HG03045 (cell line): Measurements from ENCODE around the gene CYS1.
"Not testable (repeated sequence)": the region's sequence is repeated elsewhere in the genome, so short reads cannot be mapped to it uniquely, and the experiment has no call there.

ENCODE experiments used
- ATAC-seq: cut with Tn5 transposase; IDR thresholded peaks from one replicate; pipeline ENCODE4 v1.9.1; 2021; ENCODE audit warnings: mild to moderate bottlenecking, moderate library complexity; ENCODE audit not compliant: unreplicated experiment

CYS1 gene

DNA sequence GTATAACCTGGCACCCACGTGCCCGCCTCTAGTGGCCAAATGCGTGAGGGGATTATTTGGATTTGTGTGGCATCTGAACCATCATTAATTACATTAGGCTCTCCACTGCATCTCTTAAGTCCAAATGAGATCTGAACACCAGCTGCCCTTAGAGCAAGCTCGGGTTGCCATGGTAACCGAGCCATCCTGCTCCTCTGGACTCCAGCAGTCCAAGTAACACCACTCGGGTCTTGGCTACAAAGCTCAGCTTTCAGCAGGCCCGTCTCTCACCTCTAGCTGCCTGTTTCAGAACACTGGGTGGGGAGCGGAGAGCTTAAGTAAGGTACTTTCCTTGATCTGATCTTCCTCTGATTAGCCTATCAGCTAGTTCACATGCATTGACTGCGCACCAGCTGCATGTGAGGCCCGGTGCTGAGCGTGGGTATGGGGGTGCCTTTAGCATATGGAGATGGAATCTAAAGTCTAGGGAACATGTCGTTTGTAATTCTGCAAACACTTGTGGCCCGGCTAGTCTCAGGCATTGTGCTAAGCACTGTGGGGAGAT, 14.1 kb upstream of the CYS1 start:
- ATAC-seq = no peak

DNA sequence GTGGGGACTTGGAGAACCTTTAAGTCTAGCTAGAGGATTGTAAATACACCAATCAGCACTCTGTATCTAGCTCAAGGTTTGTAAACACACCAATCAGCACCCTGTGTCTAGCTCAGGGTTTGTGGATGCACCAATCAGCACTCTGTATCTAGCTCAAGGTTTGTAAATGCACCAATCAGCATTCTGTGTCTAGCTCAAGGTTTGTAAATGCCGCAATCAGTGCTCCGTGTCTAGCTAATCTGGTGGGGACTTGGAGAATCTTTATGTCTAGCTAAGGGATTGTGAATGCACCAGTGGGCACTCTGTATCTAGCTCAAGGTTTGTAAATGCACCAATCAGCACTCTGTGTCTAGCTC, 11.7 kb upstream of the CYS1 start:
- not testable (repeated sequence) for ATAC-seq

DNA sequence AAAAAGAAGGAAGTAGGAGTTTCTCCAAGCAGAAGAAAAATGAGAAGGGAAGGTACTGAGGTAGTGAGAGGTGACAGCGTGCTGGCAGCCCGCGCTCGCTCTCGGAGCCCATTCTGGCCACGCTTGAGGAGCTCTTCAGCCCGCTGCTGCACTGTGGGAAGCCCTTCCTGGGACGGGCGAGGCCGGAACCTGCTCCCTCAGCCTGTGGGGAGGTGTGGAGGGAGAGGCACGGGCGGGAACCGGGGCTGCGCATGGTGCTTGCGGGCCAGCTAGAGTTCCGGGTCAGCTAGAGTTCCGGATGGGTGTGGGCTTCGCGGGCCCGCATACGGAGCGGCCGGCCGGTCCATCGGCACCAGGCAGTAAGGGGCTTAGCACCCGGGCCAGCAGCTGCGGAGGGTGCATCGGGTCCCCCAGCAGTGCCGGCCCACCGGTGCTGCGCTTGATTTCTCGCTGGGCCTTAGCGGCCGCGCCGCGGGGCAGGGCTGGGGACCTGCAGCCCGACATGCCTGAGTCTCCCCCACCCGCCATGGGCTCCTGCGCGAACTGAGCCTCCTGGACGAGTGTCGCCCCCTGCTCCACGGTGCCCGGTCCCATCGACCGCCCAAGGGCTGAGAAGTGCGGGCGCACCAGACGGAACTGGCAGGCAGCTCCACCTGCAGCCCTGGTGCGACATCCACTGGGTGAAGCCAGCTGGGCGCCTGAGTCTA, 11.1 kb upstream of the CYS1 start:
- no peak for ATAC-seq

DNA sequence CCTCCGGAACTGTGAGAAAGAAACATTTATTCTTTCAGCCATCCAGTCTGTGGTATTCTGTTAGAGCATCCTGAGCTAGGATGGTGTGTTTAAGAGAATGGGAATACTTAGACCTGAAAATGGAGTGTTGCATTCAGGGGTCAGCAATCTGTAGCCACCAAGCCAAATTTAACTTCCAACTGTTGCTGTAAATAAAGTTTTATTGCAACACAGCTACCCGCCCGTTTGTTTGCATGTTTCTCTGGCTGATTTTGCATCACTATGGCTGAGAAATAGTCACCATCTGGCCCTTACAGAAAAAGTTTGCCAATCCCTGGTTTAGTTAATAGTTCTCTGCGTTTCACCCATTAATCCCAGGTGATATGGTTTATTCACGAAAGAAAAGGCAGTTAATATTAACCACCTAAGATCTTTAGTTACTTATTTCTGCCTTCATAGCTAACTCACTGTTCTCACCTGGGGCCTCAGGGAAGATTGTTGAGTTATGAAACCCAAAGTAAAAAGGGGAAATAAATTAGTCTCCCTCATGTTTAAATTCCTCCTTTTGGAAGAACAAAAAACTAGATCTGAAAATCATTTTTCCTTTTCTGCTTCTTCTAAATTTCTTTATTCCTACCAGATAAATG, 9.5 kb upstream of the CYS1 start:
- no peak for ATAC-seq

DNA sequence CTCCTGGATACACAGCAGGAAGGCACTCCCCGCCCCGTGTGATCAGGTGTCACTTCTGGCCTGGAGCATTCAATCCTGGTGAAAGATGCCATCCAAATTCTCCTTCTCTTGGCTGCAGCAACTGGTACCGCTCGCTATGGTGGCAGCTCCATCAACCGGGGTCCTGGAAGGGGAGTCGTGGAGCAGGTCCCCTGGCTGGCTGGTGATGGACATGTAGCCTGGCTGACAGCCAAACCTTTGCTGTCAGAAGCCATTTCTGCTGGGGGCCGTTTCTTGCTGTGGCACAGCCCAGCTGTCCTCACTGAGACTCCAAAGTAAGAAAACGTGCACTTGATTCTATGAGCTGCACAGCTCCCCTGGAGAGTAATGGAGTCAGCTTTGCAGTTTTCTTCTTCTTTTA, 7.1 kb upstream of the CYS1 start:
- no peak for ATAC-seq

DNA sequence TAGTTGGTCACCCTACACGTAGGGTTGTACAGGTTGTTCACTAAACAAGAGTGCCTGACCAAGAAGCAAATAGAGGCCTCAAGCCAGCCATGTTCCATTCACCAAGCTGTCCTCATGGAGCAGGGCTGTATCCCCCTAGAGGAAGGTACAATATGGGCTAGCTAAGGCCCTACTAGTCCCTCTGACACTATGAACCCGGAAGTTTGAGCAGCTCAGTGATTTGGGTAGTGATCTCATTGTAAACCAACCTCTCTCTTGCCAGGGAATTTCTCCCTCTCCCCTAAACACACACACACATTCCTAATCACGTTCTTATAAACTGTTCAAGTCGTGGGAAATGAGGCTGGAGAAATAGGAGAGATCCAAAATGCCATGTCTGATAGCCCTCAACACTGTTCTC, 6.7 kb upstream of the CYS1 start:
- no peak for ATAC-seq

DNA sequence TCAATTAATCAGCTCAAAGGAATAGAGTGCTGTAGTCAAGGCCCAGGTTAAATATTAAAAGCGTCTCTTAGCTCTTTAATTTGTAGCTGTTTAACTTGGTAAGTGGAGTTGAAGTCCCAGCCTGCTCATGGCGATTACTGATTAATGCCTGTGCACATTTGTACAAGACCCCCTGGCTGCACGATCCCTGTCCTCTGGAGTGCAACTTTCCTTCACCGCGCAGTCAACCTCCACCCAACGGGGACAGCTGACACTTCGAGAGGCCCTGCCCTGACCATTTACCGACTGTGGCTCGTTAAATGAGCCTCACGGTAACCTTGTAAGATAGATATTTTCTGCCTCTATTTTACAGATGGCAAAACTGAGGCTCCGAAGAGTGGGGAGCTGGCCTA, 5.5 kb upstream of the CYS1 start:
- no peak for ATAC-seq

DNA sequence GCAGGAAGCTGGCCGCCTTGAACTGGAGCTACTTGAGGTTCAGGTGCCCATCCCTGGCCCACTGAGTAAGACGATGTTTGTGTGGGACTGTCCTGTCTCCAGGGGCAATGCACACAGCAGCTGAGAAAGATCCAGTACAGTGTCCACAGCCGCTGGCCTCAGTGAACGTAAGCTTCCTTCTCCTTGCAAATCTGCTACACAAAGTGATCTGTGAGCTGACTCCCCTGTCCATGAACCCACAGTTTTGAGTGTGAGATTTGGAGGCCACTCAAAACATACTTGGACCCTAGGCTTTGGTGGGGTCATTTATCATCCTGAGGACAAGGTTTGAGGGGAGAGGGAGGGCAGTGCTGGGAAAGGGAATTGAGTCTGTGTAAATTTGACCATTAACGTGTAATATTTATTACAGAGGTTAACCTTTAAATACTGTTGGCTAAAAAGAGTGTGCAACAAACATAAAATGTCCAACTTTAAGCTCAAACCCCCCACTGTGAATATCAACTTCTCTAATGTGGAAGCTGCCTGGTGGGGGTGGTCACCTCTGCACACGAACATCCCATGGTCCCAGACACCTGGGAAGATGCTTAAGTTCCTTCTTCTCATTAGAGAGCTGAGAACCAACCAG, 4.9 kb upstream of the CYS1 start:
- ATAC-seq = no peak

DNA sequence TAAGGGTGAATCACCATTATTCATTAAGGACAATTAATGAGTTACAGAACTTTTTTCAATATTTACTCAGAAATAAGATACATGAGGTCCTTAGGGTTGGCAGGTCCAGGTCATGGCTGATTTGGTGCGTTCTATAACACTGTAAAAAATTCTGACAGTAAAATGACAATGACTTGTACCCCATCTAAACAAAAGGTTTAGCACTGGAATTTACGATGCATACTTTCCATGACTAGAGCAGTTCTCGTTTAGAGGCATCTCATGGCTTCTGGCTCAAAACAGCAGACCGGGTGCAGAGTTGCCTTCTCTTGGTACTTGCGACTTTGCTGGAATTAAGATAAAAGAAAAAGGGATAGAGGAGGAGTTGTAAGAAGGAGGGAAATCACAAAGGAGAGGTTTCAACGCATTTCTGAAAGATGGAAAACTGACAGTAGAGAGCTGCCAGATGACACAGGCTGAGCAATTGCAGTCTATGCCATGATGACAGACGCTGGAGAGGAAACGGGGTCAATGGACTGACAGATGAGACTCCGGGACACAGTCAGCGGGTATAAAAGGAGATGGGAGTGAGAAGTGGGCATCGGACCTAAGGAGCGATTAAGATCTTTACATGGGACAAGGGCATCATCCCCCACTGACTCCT, 4.1 kb upstream of the CYS1 start:
- ATAC-seq = no peak

DNA sequence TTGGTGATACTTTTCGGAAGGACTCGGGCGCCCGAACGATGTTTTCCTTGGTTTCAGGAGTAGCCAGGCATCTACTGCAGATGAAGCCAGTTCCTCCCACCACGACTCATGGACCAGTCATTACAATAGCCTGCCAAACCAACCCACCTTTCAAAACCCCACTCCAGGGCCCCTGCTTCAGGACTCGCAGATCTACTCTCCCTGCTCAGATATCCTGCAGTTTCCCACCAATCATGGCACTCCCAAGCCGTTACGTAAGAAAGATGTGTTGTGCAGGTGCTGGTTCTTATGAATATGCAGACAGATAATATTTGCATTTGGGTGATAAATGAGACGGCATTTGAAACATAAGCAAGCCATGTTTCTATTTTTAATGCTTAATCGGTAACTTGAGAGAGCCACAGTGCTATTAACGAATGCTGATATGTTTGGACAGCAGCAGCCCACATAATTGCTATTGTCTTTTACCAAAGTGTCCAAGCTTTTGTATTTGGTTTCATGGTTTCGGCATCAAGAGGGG, 3.5 kb upstream of the CYS1 start:
- ATAC-seq = no peak

DNA sequence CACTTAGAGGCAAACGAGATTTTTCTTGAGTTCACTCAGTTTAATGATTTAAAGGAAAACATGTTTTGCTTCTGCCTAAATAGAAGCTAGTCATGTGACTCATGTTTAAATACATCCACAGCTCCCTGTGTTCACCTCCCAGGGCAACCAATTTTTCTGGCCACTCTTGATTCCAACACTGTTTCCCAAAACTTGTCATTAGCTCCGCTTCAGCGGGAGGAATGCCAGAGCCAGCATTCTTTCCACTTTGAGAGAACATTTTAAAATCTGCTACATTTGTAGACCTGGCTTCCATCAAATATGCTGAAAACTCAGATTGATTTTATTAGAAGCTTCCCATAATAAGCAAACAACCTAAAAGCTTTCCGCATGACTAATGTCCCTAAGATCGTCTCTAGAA, 2.8 kb upstream of the CYS1 start:
- ATAC-seq = no peak

DNA sequence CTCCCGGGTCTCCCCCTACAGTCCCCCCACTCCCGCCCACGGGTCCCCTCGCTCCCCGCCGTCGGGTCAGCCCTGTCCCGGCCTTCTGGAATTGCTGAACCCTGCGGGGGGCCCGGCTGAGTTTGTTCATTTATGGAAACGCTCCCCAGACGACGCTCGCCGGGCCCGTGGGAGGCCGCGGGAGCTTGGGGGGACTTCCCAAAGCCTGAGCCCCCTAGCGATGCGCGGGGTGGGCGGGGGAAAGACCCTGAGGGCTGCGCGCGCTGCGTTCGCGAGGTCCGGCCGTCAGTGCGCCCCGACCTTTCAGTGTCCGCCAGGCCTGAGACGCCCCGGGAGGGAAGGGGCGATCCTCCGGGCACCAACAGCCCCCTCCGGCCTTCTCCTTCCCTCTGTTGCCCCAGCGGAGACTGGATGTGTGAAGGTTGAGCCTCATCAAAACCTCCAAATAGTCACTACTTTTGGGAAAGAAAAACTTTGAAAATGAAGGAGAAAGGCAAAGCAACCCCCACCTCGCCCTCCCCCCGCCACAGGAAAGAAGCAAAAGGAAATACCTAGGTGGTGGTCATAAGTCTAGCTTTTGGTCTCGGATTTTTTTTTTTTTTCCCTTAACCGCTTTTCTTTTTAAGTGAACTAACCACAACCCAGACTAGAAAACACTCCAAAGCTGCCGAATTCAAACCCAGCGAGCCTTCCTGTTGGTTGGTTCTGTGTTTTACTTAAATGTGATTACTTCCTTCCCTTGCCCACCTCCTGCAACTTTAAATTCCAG, 509 bp upstream of the CYS1 start:
- peak; percentile 28 for ATAC-seq

DNA sequence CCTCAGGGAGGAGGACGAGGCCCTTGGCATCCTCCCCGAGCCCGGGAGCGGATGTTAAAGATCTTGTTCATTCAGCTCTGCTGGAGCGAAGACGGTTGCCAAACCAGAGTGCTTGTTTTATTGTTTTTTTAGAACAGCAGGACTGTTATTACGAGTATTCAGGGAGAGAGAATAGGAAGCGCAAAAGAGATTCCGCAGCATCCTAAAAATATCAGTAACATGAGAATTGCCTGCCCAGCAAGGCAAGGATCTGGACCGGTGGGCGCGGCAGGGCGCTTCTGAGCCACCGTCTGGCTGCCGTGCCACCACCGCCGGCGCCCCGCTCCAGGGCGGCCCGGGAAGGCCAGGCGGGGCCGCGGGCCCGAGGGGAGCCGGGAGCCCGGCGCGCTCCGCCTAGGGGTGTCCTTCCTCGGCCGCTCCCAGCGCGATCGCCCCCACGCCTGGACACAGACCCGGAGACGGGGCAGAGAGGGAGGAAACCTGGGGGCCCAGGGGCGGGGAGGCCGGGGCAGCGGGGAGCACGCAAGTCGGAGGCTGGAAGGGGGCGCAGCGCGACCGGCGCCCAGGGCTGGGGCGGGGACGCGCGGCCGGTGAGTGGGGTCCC, 843 bp downstream of the CYS1 start:
- ATAC-seq = peak; percentile 27

DNA sequence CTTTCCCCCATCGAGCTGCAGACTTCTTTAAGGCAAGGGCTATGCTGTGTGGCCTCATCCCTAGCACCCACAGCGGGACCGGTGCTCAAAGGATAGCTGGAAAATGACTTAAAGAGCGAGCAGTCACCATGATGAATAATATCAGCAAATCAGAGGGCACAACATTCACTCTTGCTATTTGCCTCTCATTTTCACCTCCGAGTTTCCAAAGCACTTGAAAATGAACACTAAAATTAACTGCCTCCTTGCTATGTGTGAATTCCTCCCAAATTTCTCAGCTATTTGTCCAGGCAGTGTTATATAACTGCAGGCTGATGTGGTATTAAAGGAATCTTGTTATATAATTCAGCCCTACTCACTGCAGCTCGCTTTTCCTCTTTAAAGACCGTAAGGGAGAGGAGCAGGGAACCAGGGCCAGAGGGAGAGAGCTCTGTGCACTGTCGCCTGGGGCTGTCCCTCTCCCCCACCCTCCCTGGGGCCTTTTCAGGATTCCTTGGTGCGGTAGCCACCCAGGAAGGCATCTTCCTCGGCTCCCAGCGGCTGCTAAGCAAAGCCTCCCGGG, 1.4 kb downstream of the CYS1 start:
- ATAC-seq = no peak

DNA sequence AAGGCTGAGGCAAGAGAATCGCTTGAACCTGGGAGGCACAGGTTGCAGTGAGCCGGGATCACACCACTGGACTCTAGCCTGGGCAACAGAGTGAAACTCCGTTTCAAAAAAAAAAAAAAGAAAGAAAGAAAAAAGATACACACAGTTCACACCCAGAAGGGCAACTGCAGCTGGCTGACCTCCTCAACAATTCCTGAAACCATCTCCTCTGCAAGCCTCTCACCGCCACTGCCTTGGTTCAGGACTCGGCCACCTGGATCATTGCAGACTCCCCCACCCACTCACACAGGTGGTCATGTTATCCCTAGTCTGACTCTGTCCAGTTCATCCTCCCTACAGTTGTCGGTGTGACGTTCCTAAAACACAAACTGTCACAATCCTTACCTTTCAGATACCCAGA, 2.2 kb downstream of the CYS1 start:
- ATAC-seq = no peak

DNA sequence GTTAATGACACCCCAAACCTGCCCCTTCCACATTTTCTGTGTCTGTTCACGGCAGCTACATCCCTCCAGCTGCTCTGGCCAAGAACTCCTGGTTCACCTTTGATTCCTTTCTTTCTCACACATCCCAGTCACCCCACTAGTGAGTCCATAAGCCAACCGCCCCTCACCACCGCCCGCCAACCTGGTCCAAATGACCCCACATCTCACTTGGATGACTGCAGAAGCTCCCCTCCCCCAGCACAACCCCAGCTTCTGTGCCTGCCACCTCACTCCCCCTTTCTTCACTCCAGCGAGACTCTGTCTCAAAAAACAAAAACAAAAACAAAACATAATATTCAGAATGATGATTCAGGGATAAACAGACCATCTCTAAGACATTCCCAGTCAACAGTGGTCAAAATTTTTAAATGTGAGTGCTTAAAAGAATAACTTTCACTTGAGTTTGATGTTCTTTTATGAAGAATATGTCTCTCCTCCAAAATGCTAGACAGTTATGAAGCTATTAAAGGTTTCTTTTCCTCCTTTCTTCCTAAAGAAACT, 3.2 kb downstream of the CYS1 start:
- no peak for ATAC-seq

DNA sequence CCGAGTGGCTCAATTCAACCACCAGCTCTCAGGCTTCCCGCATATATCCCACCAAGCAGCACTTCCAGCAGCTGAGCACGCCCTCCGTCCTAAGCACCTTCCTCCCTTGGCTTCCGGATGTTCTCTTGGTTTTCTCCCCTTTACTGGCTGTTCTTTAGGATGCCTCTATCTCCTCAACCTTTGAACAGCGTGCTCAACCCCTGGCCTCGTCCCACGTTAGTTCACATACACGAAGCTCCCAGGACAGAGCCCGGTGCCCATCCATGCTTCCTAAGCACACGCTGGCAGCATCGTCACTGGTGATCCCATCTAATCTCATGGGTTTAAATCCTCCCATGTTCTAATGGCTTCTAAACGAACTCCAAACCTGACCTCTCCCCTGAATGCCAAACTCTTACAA, 3.7 kb downstream of the CYS1 start:
- no peak for ATAC-seq

DNA sequence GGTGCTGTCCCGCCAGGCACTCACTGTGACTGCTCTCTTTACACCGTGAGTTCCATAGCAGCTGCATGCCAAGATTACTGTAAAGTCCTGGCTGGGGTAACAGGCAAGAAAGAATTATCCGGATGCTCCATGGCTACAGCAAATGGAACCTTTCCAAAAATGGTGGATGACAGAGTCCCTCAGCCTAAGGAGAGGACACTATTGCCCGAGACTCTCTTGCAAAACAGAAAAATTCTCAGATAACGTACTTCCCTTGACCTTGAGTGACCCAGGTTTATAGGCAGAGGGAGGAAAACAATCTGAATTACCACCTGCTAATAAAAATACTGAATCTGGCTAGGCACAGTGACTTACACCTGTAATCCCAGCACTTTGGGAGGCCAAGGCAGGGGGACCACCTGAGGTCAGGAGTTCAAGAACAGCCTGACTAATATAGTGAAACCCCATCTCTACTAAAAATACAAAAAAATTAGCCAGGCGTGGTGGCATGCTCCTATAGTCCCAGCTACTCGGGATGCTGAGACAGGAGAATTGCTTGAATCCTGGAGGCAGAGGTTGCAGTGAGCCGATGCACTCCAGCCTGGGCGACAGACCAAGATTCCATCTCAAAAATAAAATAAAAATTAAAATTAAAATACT, 4.5 kb downstream of the CYS1 start:
- no peak for ATAC-seq

DNA sequence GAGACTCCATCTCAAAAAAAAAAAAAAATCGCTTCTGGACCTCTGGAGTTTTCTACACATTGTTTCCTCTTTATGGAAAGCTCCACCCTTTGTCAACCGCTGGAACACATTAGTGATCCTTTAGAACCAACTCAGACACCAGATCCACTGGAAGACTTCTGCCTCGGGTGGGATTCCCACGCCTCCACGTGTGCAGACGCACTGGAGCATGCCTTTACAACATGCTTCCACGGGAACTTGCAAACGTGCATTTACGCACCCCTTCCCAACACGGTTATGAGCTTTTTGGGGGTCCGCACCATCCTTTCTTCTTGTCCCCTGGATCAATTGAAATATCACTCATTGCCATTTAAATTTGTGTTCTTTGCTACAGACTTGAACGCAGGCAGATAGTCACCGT, 5.1 kb downstream of the CYS1 start:
- ATAC-seq = no peak
